Measurements from ENCODE around the gene TBC1D14. TPM values are rescaled to one million over a fixed set of nuclear protein-coding genes. Genes with fewer than 3 reads are reported as not detected.

Gene TBC1D14
- total RNA-seq, 4 donors from 2014 or later: 42.6 to 56.9 (median 54.0) TPM

DNA sequence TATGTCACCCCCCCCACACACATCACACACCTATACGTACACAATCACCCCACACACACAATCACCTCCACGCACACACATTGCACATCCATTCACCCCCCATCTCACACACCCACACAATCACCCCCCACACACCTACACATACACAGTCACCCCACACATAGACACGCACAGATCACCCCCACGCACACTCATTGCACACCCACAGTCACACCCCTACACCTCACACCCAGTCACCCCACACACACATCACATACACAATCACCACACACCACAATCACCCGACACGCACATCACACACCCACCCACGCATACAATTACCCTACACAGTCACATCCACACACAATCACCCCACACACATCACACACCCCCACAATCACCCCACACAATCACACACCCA, 117.7 kb downstream of the TBC1D14 start:
- in situ Hi-C loops (cut with MboI; ENCODE audit: low pct_ligation_motif_present in 1 of 4, low pct_unique_long_range_greater_than_20kb in 1 of 4, low sequenced_read_pairs in 3 of 4): no loop called here
- no peak overlapping the region for H3K27ac ChIP-seq
- no peak overlapping the region for H3K4me3 ChIP-seq
- WGBS, 2 donors (ENCODE audit: low coverage in 1 of 2): 93 to 100% methylated on average over 7 of the region's 7 CpGs
- H3K36me3 ChIP-seq: peaks cover 0 to 47% (median 16%) of the 10 kb centered on the region in 4 donors
- intact Hi-C loops (cut with DNase I; ENCODE audit: low total_unique reads): no loop called here
- no peaks in the 10 kb centered on the region for H3K27me3 ChIP-seq
- no peak for DNase-seq
- no peaks in the 10 kb centered on the region for H3K4me1 ChIP-seq
- no peaks in the 10 kb centered on the region for H3K9me3 ChIP-seq
- TF ChIP-seq POLR2AphosphoS5 (IDR thresholded peaks at IDR 0.05) (no peak), POLR2A (IDR thresholded peaks at IDR 0.05) (no peak), EP300 (IDR thresholded peaks at IDR 0.05; ENCODE audit: low read depth) (no peak)
- TF ChIP-seq, protein P1, sequence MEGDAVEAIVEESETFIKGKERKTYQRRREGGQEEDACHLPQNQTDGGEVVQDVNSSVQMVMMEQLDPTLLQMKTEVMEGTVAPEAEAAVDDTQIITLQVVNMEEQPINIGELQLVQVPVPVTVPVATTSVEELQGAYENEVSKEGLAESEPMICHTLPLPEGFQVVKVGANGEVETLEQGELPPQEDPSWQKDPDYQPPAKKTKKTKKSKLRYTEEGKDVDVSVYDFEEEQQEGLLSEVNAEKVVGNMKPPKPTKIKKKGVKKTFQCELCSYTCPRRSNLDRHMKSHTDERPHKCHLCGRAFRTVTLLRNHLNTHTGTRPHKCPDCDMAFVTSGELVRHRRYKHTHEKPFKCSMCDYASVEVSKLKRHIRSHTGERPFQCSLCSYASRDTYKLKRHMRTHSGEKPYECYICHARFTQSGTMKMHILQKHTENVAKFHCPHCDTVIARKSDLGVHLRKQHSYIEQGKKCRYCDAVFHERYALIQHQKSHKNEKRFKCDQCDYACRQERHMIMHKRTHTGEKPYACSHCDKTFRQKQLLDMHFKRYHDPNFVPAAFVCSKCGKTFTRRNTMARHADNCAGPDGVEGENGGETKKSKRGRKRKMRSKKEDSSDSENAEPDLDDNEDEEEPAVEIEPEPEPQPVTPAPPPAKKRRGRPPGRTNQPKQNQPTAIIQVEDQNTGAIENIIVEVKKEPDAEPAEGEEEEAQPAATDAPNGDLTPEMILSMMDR (IDR thresholded peaks at IDR 0.05): no peak

DNA sequence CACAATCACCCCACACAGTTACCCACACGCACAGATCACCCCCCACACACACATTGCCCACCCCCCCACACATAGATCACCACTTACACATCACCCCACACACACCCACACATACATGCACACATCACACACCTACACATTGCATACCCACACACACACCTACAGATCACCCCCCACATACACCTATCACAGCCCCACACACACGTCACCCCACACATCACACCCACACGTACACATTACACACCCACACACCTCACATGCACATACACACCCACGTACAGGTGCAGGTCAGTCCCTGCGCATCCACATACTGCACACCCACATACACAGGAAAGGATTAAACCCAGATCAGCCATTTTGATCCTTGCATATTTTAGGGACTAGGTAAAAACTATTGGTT, 118.3 kb downstream of the TBC1D14 start:
- peaks cover 0 to 46% (median 16%) of the 10 kb centered on the region in 4 donors for H3K36me3 ChIP-seq
- no peaks in the 10 kb centered on the region for H3K4me1 ChIP-seq
- DNase-seq: no peak
- intact Hi-C loops (cut with DNase I; ENCODE audit: low total_unique reads): no loop called here
- no peak for TF ChIP-seq POLR2A (IDR thresholded peaks at IDR 0.05)
- no peak for TF ChIP-seq EP300 (IDR thresholded peaks at IDR 0.05; ENCODE audit: low read depth)
- TF ChIP-seq, protein P1 (IDR thresholded peaks at IDR 0.05): no peak
- TF ChIP-seq POLR2AphosphoS5 (IDR thresholded peaks at IDR 0.05): no peak
- H3K27me3 ChIP-seq: no peaks in the 10 kb centered on the region
- no peak overlapping the region for H3K4me3 ChIP-seq
- no peak overlapping the region for H3K27ac ChIP-seq
- in situ Hi-C loops (cut with MboI; ENCODE audit: low pct_ligation_motif_present in 1 of 4, low pct_unique_long_range_greater_than_20kb in 1 of 4, low sequenced_read_pairs in 3 of 4): no loop called here
- 76 to 93% methylated on average over 3 to 5 of the region's 5 CpGs for WGBS, 2 donors (ENCODE audit: low coverage in 1 of 2)
- H3K9me3 ChIP-seq: no peaks in the 10 kb centered on the region

DNA sequence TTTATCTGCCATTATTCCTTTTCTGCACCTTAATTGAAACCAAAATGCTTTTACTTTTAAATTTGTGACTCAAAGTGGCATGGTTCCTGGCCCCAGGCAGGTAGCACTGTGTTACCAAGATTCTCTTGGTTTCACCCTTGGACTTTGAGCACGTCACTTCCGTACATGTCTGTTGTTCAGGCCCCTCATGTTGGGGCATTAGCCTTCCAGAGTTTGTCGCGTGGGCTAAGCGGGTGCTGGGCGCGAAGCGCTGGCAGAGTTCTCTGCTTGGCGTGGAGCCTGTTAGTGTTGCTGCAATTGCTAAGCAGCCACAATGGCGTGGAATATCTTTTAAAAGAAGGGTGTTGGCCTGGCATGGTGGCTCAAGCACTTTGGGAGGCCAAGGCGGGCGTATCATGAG, 119.6 kb downstream of the TBC1D14 start:
- Histone ChIP-seq H3K27ac (no peak overlapping the region), H3K4me1 (no peaks in the 10 kb centered on the region), H3K36me3 (peaks cover 0 to 33% (median 13%) of the 10 kb centered on the region in 4 donors), H3K9me3 (no peaks in the 10 kb centered on the region), H3K4me3 (no peak overlapping the region), H3K27me3 (no peaks in the 10 kb centered on the region)
- TF ChIP-seq POLR2AphosphoS5 (IDR thresholded peaks at IDR 0.05): no peak
- TF ChIP-seq POLR2A (IDR thresholded peaks at IDR 0.05): no peak
- TF ChIP-seq EP300 (IDR thresholded peaks at IDR 0.05; ENCODE audit: low read depth): no peak
- TF ChIP-seq, protein P1 (IDR thresholded peaks at IDR 0.05): no peak
- in situ Hi-C loops (cut with MboI; ENCODE audit: low pct_ligation_motif_present in 1 of 4, low pct_unique_long_range_greater_than_20kb in 1 of 4, low sequenced_read_pairs in 3 of 4): no loop called here
- 83 to 96% methylated on average over 2 to 12 of the region's 12 CpGs for WGBS, 2 donors (ENCODE audit: low coverage in 1 of 2)
- intact Hi-C loops (cut with DNase I; ENCODE audit: low total_unique reads): no loop called here
- DNase-seq: no peak

DNA sequence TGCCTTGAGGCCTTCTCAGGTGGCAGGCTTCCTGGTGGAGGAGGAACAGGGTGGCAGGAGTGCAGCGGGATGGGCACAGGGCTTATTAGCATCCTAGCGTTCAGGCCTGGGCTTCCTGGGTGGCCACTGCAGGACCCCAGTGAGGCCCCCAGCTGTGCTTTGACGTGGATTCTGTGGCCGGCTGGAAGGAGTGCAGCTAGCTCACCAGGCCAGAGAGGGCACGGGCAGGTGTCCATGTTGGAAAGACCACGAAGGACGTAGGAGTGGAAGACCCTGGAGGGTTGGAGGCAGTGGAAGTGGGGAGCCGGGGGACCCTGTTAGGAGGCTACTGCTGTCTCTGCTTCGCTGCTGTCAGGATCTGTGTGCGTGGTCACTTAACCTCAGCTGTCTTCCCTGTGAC, 120.3 kb downstream of the TBC1D14 start:
- DNase-seq: no peak
- 83 to 100% methylated on average over 1 to 10 of the region's 10 CpGs for WGBS, 2 donors (ENCODE audit: low coverage in 1 of 2)
- Histone ChIP-seq H3K4me1 (no peaks in the 10 kb centered on the region), H3K27me3 (no peaks in the 10 kb centered on the region), H3K4me3 (no peak overlapping the region), H3K36me3 (peaks cover 0 to 33% (median 10%) of the 10 kb centered on the region in 4 donors), H3K27ac (no peak overlapping the region), H3K9me3 (no peaks in the 10 kb centered on the region)
- TF ChIP-seq, protein P1 (IDR thresholded peaks at IDR 0.05): no peak
- TF ChIP-seq POLR2AphosphoS5 (IDR thresholded peaks at IDR 0.05) (no peak), EP300 (IDR thresholded peaks at IDR 0.05; ENCODE audit: low read depth) (no peak), POLR2A (IDR thresholded peaks at IDR 0.05) (no peak)
- in situ Hi-C loops (cut with MboI; ENCODE audit: low pct_ligation_motif_present in 1 of 4, low pct_unique_long_range_greater_than_20kb in 1 of 4, low sequenced_read_pairs in 3 of 4): no loop called here
- intact Hi-C loops (cut with DNase I; ENCODE audit: low total_unique reads): no loop called here

Measured in transverse colon (tissue), 4 donors.